Upper lobe of right lung (tissue), 1 donor: ENCODE data around the gene CORIN. TPM values are rescaled to one million over a fixed set of nuclear protein-coding genes. Genes with fewer than 3 reads are reported as not detected.

Experiments
- ATAC-seq: fragments of 200-7000 bp; cut with Tn5 transposase; one replicate; pipeline ENCODE4 v1.9.1; 2020; ENCODE audit warnings: mild to moderate bottlenecking, moderate library complexity
- DNase-seq: peaks from one replicate; pipeline ENCODE4 v3.0.0-alpha.2; 2020
- H3K27ac ChIP-seq: fragments of 200-600 bp; one replicate; pipeline ENCODE4 v1.8.0; 2022
- H3K27me3 ChIP-seq: fragments of 200-600 bp; one replicate; pipeline ENCODE4 v1.8.0; 2022; ENCODE audit warnings: mild to moderate bottlenecking
- H3K36me3 ChIP-seq: fragments of 200-600 bp; one replicate; pipeline ENCODE4 v1.8.0; 2022
- H3K4me1 ChIP-seq: fragments of 200-600 bp; one replicate; pipeline ENCODE4 v1.8.0; 2022
- H3K4me3 ChIP-seq: fragments of 200-600 bp; one replicate; pipeline ENCODE4 v1.8.0; 2022; ENCODE audit warnings: mild to moderate bottlenecking
- H3K9me3 ChIP-seq: fragments of 200-600 bp; one replicate; pipeline ENCODE4 v1.8.0; 2022
- intact Hi-C: fragments of 100-400 bp; cut with DNase I; formaldehyde crosslinking; loops from one replicate; pipeline ENCODE4 v1.11.0; 2022
- total RNA-seq: library from RNA; stranded (reverse); fragmentation: NEBNext Ultra II Directional; extraction: Animal tissue kit (Norgen Biotek cat#: 25700); gene quantifications from one replicate; pipeline ENCODE4 v1.2.1, GENCODE V29; 2021
- TF ChIP-seq, protein P1 (sequence below): fragments of 200-600 bp; IDR thresholded peaks from one replicate; pipeline ENCODE4 v1.8.0; 2022; ENCODE audit warnings: antibody characterized with exemption
- donor health status: DM: no; HTN: yes; CAD: no; lungs with severe emphysema.

CORIN gene
- total RNA-seq, 1 donor from 2014 or later, result 3.7 TPM

DNA sequence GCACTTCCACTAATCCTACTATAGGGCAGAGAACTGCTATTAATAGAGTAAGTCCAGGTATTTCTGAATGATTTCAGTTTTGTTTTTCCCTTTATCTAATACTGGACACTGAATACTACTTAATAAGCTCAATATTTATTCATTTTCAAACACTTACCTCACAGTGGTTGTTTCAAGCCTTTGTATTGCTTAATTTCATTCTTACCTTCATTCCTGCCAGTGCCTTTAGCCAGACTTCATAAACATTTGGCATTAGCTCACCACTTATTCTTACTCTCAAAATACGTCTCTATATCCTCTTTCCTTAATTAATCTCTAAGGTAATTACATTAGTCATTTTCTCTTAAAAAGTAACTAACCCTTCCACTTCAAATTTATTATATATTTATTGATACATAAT lies 18.8 kb upstream of the CORIN start:
- ATAC-seq (peak; percentile 42), DNase-seq (no peak)
- no peak overlapping the region for H3K27ac ChIP-seq
- H3K4me1 ChIP-seq, result no peaks in the 10 kb centered on the region
- peaks cover 17% of the 10 kb centered on the region for H3K36me3 ChIP-seq
- no peaks in the 10 kb centered on the region for H3K9me3 ChIP-seq
- H3K4me3 ChIP-seq, result no peak overlapping the region
- intact Hi-C loops, result no loop called here
- no peaks in the 10 kb centered on the region for H3K27me3 ChIP-seq
- TF ChIP-seq, protein P1, sequence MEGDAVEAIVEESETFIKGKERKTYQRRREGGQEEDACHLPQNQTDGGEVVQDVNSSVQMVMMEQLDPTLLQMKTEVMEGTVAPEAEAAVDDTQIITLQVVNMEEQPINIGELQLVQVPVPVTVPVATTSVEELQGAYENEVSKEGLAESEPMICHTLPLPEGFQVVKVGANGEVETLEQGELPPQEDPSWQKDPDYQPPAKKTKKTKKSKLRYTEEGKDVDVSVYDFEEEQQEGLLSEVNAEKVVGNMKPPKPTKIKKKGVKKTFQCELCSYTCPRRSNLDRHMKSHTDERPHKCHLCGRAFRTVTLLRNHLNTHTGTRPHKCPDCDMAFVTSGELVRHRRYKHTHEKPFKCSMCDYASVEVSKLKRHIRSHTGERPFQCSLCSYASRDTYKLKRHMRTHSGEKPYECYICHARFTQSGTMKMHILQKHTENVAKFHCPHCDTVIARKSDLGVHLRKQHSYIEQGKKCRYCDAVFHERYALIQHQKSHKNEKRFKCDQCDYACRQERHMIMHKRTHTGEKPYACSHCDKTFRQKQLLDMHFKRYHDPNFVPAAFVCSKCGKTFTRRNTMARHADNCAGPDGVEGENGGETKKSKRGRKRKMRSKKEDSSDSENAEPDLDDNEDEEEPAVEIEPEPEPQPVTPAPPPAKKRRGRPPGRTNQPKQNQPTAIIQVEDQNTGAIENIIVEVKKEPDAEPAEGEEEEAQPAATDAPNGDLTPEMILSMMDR, result no peak

DNA sequence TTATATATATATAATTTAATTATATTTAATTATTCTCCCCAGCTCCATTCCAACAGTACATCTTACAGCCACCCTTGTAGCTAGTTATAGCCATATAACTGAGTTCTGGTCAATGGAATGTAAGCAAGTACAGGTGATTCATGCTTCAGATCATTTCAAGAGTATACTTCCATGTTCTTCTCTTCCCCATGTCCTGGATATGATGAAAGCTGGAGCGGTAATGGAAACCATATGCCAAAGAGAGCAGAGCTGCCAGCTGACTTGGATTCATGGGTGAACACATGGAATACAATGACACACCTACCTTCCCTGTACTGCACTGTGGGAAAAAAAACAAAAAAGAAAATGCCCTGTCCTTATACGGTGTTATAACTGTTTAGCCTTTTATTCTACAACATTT lies 17.5 kb upstream of the CORIN start:
- Histone ChIP-seq H3K9me3 (no peaks in the 10 kb centered on the region), H3K27me3 (no peaks in the 10 kb centered on the region), H3K27ac (no peak overlapping the region), H3K4me1 (no peaks in the 10 kb centered on the region), H3K36me3 (peaks cover 25% of the 10 kb centered on the region), H3K4me3 (no peak overlapping the region)
- ATAC-seq (no peak), DNase-seq (no peak)
- intact Hi-C loops, result no loop called here
- TF ChIP-seq, protein P1, result no peak

DNA sequence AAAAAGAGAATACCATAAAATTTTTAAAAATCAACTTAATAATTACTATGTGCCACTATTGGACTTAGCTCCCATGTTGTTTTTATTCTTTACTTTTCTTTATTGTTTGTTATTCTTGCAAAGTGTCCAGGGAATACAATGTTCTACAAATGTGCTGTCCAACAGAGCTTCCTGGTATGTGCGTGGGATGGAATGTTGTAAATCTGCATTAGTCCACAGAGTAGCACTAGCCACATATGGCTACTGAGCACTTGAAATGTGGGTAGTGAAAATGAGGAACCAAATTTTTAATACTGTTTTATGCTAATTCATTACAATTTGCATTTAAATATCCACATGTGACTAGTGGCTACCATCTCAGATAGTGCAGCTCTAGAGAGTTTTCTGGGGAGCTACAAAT lies 14.3 kb upstream of the CORIN start:
- Histone ChIP-seq H3K36me3 (peaks cover 44% of the 10 kb centered on the region), H3K9me3 (no peaks in the 10 kb centered on the region), H3K4me1 (no peaks in the 10 kb centered on the region), H3K4me3 (no peak overlapping the region), H3K27ac (no peak overlapping the region), H3K27me3 (no peaks in the 10 kb centered on the region)
- ATAC-seq (peak; percentile 78), DNase-seq (no peak)
- intact Hi-C loops, result no loop called here
- TF ChIP-seq, protein P1, result no peak

DNA sequence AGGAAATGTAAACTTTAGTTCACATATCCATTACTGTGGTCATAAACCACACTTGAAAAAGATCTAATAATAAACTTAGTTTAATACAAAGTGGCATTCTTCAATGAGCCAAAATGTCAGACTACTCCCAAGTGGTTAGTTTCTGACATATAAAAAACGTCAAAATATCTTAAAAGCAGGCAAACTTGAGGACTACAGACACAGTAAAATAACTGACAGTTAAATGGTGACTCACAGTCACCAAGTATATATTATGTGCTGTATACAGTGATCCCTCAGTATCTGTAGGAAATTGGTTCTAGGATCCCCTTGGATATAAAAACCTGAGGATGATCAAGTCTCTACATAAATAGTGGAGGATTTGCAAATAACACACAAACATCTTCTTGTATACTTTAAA lies 11.6 kb upstream of the CORIN start:
- TF ChIP-seq, protein P1, result no peak
- intact Hi-C loops, result no loop called here
- no peak overlapping the region for H3K27ac ChIP-seq
- peaks cover 38% of the 10 kb centered on the region for H3K36me3 ChIP-seq
- H3K9me3 ChIP-seq, result no peaks in the 10 kb centered on the region
- no peak for ATAC-seq
- H3K27me3 ChIP-seq, result no peaks in the 10 kb centered on the region
- no peak for DNase-seq
- H3K4me3 ChIP-seq, result no peak overlapping the region
- H3K4me1 ChIP-seq, result no peaks in the 10 kb centered on the region

DNA sequence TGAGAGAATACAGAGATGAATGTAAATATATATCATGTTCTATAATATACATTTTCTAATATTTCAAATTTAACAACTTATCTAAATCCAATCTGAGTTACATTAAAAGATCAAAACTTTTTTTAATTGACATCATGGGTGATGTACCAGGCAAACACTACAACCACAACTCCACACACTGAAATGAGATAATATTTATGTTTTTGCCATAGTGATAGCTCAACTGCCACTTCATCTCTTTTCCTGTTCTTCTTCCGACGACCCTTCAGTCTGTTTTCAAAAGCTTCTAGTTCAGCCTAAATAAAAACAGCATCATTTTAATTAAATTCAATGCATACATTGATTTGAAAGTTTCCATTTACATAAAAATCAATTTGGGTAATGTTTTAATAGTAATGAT lies 10.2 kb upstream of the CORIN start:
- no peak overlapping the region for H3K4me3 ChIP-seq
- DNase-seq (no peak), ATAC-seq (no peak)
- H3K4me1 ChIP-seq, result no peaks in the 10 kb centered on the region
- H3K27ac ChIP-seq, result no peak overlapping the region
- TF ChIP-seq, protein P1, result no peak
- H3K36me3 ChIP-seq, result peaks cover 31% of the 10 kb centered on the region
- intact Hi-C loops, result no loop called here
- H3K27me3 ChIP-seq, result no peaks in the 10 kb centered on the region
- H3K9me3 ChIP-seq, result no peaks in the 10 kb centered on the region

DNA sequence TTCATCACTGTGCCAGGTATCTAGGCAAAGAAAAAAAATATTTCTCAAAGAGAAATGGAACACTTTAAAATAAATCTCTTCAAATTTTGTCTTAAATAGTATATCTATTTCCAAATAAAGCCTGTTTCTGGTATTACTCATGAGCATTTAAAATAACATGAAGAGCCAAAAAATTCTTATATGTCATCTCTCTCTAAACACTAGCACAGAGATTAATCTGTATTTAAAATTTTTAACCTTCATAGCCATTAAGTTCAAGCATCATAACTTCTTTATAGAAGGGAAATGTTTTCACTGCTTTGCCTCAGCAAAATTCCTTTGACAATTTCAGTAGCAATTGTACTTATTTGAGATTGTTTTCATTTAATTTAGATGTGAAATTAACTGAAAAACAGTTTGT lies 5.1 kb upstream of the CORIN start:
- intact Hi-C loops, result no loop called here
- no peak overlapping the region for H3K4me3 ChIP-seq
- no peaks in the 10 kb centered on the region for H3K27me3 ChIP-seq
- no peaks in the 10 kb centered on the region for H3K9me3 ChIP-seq
- H3K27ac ChIP-seq, result no peak overlapping the region
- H3K36me3 ChIP-seq, result peaks cover 12% of the 10 kb centered on the region
- ATAC-seq (no peak), DNase-seq (no peak)
- TF ChIP-seq, protein P1, result no peak
- H3K4me1 ChIP-seq, result peaks cover 4% of the 10 kb centered on the region
